Kidney (tissue), 14 donors: ENCODE results near the gene P4HTM. TPM values are rescaled to one million over a fixed set of nuclear protein-coding genes. Genes with fewer than 3 reads are reported as not detected.

Experiments used
- DNase-seq, 5 donors: peaks; one replicate each; pipeline ENCODE4 v3.0.0-alpha.2; 2013 to 2020
- FAIRE-seq: peaks from 2 replicates; lab custom pipeline; 2012; peaks lifted over from hg19 to GRCh38; lab: Jason Lieb, UNC
- H3K27ac ChIP-seq, 2 donors: one replicate each; pipeline ENCODE4 v1.7.0; 2013; ENCODE audit warnings: low read depth in 2 of 2, low read length in 2 of 2, inconsistent platforms in 1 of 2
- H3K27me3 ChIP-seq: one replicate; pipeline ENCODE4 v1.7.1; 2013; ENCODE audit warnings: low read length, inconsistent platforms; ENCODE audit not compliant: control insufficient read depth, insufficient read depth
- H3K36me3 ChIP-seq, 3 donors: one replicate each; pipeline versions ENCODE4 v1.7.0 to v1.7.1; 2013; ENCODE audit warnings: low read length in 3 of 3, control low read depth in 1 of 3, inconsistent platforms in 1 of 3; ENCODE audit not compliant: insufficient read depth in 3 of 3, control insufficient read depth in 2 of 3
- H3K4me1 ChIP-seq, 3 donors: one replicate each; pipeline versions ENCODE4 v1.7.0 to v1.7.1; 2013; ENCODE audit warnings: low read length in 3 of 3, inconsistent platforms in 1 of 3, low read depth in 1 of 3; ENCODE audit not compliant: control insufficient read depth in 2 of 3, insufficient read depth in 2 of 3
- H3K4me3 ChIP-seq, 3 donors: one replicate each; pipeline versions ENCODE4 v1.7.0 to v1.8.1; 2013; ENCODE audit warnings: low read length in 3 of 3, control low read depth in 1 of 3, inconsistent platforms in 1 of 3
- H3K9ac ChIP-seq, 3 donors: one replicate each; pipeline versions ENCODE4 v1.7.0 to v1.7.1; 2013; ENCODE audit warnings: low read length in 3 of 3, control low read depth in 1 of 3, inconsistent platforms in 1 of 3
- H3K9me3 ChIP-seq, 3 donors: one replicate each; pipeline versions ENCODE4 v1.7.0 to v1.7.1; 2013; ENCODE audit warnings: low read length in 3 of 3, control low read depth in 1 of 3, inconsistent platforms in 1 of 3; ENCODE audit not compliant: control insufficient read depth in 2 of 3, insufficient read depth in 1 of 3
- intact Hi-C: fragments of 100-400 bp; cut with DNase I; formaldehyde crosslinking; loops from one replicate; pipeline ENCODE4 v1.11.1; 2022
- polyA plus RNA-seq: library from polyadenylated mRNA; stranded (reverse); fragments of 350-450 nt; fragmentation: Illumina TruSeq; extraction: RNeasy Lipid Tissue Mini Kit (QIAGEN cat#74804); gene quantifications from one replicate; pipeline ENCODE4 v1.2.3, GENCODE V29; 2014; ENCODE audit warnings: low read depth, low replicate concordance; ENCODE audit not compliant: insufficient read depth
- total RNA-seq: library from RNA; stranded (reverse); fragmentation: NEBNext Ultra II Directional; extraction: Animal tissue kit (Norgen Biotek cat#: 25700); gene quantifications from one replicate; pipeline ENCODE4 v1.2.1, GENCODE V29; 2021
- TF ChIP-seq, protein P1 (sequence below): IDR thresholded peaks from 3 replicates; pipeline ENCODE4 v1.5.1; 2012; ENCODE audit warnings: mild to moderate bottlenecking, moderate library complexity, borderline replicate concordance; ENCODE audit not compliant: insufficient read depth; ENCODE audit errors: extremely low read depth
- donor health status: control.
- donor health status: control.
- donor health status: control.
- donor health status: control.
- donor health status: control.
- donor health status: DM: yes; HTN: yes; CAD: no.
- donor health status: Normal renal cell carcinoma (clear cell type).

P4HTM gene
- total and polyA plus RNA-seq, 2 donors from 2014 or later = 63.7 to 72.6 TPM

DNA sequence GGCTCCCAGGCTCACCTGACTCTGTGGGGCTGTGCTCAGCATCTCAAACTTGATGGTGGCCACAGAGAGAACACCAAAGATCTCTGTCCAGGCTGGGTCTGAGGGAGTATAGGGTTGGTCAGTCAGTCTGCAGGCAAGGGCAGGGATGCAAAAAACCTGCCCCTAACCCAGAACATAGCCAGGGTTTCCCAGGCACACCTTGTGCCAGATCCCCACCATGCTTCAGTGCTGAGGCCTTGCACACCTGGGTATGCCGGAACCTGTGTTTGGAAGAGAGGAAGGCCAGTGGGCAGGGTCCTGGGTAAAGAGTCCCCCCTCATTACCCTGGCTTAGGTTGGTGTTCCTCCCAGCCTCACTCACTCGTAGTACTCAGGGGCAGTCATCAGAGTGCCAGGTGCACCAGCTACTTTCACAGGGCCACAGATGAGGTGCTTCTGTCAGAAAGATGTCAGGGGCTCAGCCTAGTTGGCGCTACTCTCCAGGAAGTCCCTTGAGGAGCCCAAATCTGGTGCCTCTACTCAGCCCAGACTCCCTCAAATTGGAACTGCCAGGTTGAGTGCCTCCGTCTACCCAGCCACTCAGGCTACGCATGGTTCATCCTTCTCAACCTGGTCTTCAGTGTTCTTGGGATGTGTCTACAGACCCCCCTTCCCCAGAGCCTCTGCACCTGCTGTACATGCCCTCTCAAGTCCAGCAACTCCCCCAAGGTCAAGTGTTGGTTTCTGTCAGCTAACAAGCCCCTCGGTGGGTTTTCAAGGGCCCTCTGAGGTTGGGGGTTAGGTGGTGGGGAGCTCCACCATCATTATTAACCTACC lies 26.6 kb downstream of the P4HTM start:
- Histone ChIP-seq H3K9me3 (no peaks in the 10 kb centered on the region), H3K36me3 (peaks cover 0 to 31% (median 20%) of the 10 kb centered on the region in 3 donors), H3K4me3 (peak overlapping the region in 1 of 3 donors; percentile 81), H3K9ac (no peak overlapping the region), H3K4me1 (peaks cover 0 to 19% (median 7%) of the 10 kb centered on the region in 3 donors), H3K27ac (no peak overlapping the region), H3K27me3 (no peaks in the 10 kb centered on the region)
- TF ChIP-seq, protein P1, sequence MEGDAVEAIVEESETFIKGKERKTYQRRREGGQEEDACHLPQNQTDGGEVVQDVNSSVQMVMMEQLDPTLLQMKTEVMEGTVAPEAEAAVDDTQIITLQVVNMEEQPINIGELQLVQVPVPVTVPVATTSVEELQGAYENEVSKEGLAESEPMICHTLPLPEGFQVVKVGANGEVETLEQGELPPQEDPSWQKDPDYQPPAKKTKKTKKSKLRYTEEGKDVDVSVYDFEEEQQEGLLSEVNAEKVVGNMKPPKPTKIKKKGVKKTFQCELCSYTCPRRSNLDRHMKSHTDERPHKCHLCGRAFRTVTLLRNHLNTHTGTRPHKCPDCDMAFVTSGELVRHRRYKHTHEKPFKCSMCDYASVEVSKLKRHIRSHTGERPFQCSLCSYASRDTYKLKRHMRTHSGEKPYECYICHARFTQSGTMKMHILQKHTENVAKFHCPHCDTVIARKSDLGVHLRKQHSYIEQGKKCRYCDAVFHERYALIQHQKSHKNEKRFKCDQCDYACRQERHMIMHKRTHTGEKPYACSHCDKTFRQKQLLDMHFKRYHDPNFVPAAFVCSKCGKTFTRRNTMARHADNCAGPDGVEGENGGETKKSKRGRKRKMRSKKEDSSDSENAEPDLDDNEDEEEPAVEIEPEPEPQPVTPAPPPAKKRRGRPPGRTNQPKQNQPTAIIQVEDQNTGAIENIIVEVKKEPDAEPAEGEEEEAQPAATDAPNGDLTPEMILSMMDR = no peak
- DNase-seq = peak in 1 of 5 donors; percentile 48
- intact Hi-C loops = no loop called here
- FAIRE-seq = no peak

DNA sequence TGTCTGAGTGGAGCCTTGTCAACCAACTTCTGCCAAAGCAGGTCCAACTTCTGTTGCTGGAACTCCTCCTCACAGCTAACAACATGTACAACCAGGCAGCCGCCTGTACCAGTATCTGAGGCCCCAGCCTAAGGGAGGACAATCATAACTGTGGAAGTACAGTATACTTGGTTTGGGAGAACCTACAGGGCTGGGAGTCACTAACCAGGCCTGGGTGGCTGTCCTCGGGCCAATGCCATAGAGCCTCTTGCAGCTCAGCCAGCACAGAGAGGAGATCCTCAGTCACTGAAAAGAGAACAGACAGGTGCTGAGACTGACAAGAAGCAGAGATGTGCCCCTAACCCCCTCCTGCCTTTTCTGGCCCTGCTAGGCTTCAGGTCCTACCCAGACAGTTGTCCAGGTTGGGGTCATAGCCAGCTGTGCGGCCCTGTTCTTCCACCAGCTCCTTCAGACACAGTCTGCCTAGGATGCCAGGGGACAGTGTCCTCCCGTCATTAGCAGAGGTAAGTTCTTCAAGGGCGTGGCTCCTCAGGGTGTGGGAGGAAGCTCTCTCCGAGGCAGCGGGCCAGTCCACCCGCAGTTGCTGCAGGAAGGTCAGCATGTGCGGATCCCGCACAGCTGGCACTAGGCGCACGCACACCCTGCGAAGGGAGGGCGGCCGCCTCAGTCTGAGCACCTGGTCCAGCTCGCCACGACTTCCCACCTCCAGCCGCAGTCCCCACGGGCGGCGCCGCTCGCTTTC lies 27.4 kb downstream of the P4HTM start:
- TF ChIP-seq, protein P1 = no peak
- peaks cover 0 to 27% (median 20%) of the 10 kb centered on the region in 3 donors for H3K36me3 ChIP-seq
- no peaks in the 10 kb centered on the region for H3K9me3 ChIP-seq
- H3K4me3 ChIP-seq = peak overlapping the region; percentile 44 to 81 (median 78)
- H3K4me1 ChIP-seq = peaks cover 0 to 20% (median 7%) of the 10 kb centered on the region in 3 donors
- DNase-seq (peak in 2 of 5 donors; percentile 30 to 63), FAIRE-seq (no peak)
- intact Hi-C loops = no loop called here
- no peaks in the 10 kb centered on the region for H3K27me3 ChIP-seq
- peak overlapping the region in 1 of 2 donors; percentile 57 for H3K27ac ChIP-seq
- H3K9ac ChIP-seq = peak overlapping the region in 1 of 3 donors; percentile 63

DNA sequence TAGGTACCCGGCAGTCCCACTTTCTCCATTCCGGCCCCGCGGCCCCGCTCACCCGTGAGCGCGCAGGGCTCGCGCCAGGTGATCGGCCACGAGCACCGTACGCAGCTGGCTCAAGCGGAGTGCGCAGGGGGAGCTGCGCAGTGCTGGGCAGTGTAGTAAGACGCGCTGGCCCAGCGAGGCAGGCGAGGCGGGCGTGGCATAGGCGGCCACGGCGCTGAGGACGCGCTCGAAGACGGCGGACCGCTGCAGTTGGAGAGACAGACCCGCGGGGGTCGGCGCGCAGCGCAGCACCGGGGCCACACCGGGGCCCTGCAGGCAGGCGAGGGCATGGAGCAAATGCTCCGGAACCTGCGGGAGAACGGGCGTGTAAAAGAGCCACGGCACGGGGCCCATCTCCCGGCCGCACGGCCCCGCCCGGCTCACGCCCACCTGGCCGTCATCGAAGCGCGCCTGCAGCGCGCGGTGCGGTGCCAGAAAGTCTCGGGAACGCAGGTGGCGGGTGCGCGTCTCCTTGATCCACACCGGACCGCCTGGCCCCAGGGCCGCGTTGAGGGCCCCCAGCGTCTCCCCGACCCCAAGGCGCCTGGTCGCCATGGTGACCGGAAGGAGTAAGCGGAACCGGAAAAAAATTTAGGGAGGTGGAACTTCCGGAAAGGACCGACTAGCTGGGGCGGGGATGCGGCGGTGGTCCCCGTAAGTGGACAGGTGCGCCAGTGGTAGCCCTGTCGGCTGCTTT lies 28.1 kb downstream of the P4HTM start, which contains the start of gene DALRD3:
Gene DALRD3 (minus strand): TSS at position 610 of the 736 bp plus-strand sequence. CDS start 16 bp downstream, at position 594.
- H3K9me3 ChIP-seq = no peaks in the 10 kb centered on the region
- TF ChIP-seq, protein P1 = no peak
- H3K4me1 ChIP-seq = peaks cover 0 to 27% (median 7%) of the 10 kb centered on the region in 3 donors
- DNase-seq (peak; percentile 72 to 91 (median 85)), FAIRE-seq (no peak)
- peak within 1 kb of the TSS; percentile 44 to 64 (median 63) for H3K9ac ChIP-seq
- peak within 1 kb of the TSS; percentile 68 to 81 (median 78) for H3K4me3 ChIP-seq
- intact Hi-C loops = no loop called here
- H3K36me3 ChIP-seq = peaks cover 1 to 23% (median 17%) of the 10 kb centered on the region in 3 donors
- H3K27me3 ChIP-seq = no peaks in the 10 kb centered on the region
- H3K27ac ChIP-seq = peak within 1 kb of the TSS; percentile 57 to 63
